Stimulated activated naive CD4-positive, alpha-beta T cell (primary cell): ENCODE data around the gene STYXL1.
A peak's percentile ranks its signal among the peaks of the same experiment; 100 is the strongest.
"Not testable (repeated sequence)": the region's sequence is repeated elsewhere in the genome, so short reads cannot be mapped to it uniquely, and the experiment has no call there.

ENCODE experiments used
- DNase-seq, 6 experiments: peaks; one replicate each; lab custom pipeline; 2025; lab: John Stamatoyannopoulos, UW

The STYXL1 gene

DNA sequence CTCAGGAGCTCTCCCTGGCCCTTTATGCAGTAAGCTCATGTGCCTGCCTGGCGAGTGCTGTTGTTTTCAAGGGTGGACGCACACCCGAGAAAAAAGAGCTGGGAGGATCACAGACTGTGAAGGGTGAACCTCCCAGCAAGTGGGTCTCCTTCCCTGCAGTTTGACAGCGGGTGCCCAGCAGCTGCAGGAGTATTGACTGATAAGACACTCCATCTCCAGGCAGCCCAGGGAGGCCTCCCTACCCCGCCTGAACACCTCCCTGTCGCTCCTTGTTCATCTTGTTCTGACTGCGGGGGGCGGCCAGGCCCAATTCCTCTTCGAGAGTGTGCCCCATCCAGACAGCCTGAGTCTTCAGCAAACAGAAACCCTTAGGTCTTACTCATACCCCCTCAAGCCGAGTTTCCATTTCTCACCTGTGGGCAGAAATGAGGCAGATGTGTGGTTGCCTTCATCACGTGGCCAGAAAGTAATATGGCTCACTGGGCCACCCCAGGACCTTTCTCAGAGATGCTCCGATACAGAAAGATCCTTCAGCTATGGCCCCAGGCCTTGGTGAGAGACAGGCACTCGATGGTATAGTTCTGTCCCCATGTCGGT lies 17.3 kb upstream of the STYXL1 start:
- DNase-seq: no peak

DNA sequence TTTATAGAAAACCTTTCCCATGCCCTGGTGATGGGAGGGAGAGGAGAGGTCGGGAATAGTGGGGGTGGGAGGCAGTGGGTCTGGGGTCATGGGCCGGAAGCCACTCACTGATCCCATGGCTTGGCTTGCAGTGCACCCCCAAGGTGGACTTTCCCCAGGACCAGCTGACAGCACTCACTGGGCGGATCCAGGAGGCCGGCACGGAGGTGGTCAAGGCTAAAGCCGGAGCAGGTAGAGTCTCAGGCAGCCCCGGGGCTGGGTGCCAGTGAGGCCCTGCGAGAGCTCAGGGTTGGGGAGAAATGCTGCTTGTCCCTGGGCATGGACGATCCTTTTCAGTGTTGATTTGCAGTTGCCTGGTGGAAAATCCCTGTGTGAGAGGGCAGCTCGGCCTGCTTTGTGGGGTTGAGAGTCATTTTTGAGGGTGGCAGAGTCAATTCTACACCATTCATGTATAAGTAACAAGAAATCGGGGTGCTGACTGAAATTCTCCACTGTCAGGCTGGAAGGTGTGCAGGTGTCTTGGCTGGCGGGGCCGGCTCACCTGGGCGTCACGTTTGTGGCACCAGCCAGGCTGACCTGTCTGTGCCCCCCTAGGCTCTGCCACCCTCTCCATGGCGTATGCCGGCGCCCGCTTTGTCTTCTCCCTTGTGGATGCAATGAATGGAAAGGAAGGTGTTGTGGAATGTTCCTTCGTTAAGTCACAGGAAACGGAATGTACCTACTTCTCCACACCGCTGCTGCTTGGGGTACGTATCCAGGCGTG lies 16.6 kb upstream of the STYXL1 start:
- DNase-seq: no peak

DNA sequence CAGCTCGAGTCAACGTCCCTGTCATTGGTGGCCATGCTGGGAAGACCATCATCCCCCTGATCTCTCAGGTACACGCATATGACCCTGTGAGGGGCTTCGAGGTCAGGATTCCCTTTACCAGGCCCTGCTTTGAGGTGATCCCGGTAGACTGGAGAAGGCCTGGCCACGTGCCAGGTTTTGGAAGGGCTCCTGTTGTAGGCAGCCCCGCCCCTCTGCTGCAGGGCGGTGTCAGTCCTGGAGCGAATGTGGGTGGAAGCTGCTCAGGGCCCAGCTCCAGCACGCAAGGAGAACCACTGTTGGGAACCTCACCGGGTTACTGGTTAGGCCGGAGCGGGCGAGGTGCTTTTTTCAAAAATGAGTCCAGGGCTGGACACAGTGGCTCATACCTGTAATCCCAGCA lies 15.7 kb upstream of the STYXL1 start:
- DNase-seq: no peak

DNA sequence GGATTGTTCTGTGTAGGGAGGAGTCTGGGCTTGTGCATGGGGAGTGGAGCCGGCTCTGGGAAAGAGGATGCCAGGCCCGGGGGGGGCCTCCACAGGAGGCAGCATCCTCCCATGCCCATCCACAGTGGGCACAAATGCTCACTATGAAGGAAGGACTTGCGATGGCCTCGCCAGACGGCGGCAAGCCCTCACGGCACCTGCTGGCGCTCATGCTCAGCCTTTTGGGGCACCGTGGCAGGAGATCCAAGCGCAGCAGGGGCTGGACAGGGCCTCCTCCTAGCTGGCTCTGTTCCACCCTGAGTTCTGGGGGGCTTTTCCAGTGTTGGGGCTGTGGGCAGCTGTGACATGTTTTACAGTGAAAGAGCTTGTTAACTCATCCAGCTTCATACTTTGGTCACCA lies 15.3 kb upstream of the STYXL1 start:
- DNase-seq: no peak

DNA sequence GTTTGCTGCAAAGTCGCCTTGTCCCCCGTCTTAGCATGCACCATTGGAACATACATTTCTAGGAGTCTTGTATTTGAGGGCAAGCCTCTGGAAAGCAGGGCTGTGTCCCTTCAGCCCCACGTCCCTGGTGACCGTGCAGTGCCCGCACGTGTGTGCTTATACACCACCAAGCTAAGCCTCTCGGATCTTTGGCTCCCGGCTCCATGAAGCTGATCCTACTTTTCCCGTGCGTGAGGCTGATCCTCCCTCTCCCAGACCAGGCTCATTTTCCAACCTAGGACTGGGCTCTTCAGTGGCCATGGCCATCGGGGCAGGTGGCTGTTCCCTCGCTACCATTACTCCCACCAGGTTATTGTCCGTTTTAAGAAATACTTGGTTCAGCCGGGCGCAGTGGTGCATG lies 14.5 kb upstream of the STYXL1 start:
- no peak for DNase-seq

DNA sequence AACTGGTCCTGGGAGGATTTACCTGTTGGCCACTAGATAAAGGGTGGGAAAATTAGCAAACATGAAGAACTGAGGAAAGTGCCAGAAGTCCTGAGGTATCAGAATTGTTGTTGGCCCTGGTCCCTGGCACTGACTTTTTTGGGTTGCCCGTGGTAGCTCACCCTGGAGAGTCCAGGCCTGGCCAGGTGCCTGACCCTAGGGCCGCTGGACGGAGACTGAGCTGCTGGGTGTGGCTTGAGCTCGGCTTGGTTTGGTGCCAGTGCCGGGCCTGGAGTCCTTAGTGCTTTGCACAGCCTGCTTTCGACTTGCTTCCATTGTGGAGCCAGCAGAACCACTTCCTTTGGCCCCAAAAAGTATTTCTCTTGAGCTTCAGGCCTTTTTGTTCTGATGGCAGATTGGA lies 13.0 kb upstream of the STYXL1 start:
- no peak for DNase-seq

DNA sequence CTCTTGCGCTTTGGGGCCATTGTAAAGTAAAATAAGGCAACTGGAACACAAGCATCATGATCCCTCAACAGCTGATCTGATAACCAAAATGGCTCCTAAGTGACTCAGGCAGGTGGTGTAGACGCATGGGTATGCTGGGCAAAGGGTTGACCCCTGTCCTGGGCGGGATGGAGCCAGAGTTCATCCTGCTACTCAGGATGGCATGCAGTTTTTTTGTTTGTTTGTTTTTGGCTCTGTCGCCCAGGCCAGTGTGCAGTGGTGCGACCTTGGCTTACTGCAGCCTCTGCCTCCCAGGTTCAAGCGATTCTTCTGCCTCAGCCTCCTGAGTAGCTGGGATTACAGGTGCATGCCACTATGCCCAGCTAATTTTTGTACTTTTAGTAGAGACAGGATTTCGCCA lies 10.9 kb upstream of the STYXL1 start:
- DNase-seq: not testable (repeated sequence)

DNA sequence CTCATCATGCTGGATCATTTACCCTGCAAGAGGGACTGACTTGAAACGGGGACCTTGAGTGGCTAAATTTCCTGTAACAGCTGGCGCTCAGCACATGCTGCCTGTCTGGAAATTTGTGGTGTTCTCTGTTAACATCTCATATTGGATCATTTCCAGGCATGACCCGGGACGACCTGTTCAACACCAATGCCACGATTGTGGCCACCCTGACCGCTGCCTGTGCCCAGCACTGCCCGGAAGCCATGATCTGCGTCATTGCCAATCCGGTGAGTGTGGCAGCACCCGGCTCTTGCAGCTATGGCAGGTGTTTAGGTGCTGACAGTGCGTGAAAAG lies 10.0 kb upstream of the STYXL1 start:
- no peak for DNase-seq

DNA sequence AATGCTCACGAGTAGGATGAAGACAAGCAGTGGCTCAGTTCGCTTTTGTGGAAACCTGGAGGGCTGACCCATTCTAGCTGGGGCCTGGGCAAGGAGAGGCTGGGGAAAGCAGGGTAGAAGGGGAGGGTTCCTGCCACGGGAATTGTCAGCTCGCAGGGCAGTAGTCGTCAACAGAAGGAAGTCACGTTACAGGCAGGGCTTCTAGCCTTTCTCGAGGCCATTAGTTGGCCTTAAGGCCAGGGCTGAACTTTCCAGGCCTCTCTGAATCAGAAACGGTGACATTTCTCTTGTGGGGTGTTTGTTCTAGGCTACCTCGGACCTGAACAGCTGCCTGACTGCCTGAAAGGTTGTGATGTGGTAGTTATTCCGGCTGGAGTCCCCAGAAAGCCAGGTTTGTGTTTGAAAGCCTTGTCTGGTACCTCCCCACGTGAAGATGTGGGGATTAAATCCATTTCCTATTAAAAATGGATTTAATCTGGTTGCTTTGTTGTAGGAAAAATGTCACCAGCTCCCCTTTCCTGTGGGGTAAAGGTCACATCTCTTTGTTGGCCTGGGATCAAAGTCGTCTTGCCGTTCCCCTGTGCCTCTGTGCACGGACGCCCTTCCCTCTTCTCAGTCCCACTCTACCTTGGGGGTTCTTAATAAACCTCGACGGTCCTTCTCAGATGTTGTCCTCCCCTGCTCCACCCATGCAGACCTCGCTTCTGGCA lies 9.5 kb upstream of the STYXL1 start:
- no peak for DNase-seq

DNA sequence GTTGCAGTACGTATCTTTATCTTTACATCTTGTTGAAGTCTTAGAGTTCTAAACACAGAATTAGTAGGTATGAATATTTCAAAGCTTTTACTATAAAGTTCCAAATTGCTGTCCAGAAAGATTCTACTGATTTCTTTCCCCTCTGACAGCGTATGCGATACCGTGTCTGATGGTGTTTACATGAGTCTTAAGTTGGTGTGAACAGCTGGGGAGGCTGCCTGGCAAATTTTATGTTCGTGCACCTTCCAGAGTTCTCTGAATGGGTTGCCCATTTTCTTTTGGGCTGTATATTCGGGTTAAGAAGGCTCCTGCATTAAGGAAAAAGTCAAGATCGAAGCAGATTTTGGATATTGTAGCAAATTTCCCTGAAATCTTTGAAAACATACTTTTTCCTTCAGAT lies 8.4 kb upstream of the STYXL1 start:
- no peak for DNase-seq

DNA sequence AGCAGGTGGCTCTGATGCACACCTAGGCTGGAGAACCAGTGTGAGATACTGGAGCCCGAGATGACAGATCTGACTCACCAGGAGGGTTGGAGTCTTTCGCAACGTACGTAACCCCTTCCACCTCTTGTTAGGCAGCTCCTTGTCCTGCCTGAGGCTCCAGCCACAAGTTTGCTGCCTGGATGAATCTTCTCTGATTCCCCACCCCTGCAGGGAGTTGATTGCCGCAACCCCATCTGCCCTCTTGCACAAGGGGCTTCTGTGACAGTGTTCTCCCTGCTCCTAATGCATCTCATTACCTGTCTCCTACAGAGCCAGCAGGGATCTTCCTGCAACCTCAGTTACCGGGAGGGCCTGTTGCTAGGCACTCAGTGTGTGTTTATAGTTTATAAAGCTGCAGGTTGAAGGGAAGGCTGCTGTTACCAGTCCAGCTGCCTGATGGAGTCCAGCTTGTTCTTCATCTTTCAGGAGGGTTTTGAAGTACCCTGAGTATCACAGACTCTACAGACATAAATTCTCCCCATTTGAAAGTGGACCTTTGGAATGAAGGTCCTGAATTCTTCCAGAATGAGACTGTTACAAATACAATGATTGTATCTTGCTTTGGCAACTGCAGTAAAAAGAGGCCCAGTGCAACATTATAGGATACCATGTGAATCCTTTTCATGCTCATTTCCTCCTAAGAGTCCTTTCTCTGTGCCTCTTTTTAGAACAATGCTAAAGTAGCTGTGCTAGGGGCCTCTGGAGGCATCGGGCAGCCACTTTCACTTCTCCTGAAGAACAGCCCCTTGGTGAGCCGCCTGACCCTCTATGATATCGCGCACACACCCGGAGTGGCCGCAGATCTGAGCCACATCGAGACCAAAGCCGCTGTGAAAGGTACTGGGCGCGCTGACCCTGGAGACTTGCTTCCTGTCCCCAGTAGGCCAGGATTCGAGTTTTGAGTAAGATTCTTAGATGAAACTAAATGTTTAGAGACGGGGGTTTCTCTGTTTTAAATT lies 6.6 kb upstream of the STYXL1 start:
- no peak for DNase-seq

DNA sequence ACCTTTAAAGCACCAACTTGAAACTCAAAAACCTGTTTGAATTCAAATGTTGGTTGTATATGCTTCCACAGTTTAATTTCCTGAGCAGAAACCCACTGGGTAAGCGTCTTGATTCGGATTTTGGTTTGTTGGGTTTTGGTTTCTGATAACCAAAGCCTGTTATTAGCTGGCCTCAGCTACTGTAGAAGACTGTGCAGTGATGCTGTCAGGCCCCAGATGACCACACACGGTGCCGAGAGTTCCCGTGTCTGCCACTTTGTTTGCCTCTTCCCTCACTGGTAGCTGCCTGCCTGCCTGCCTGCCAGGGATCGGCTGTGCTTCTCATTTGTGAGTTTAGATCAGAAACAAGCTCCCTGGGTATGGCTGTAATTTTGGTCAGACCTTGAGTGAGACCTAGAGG lies 5.7 kb upstream of the STYXL1 start:
- DNase-seq: no peak

DNA sequence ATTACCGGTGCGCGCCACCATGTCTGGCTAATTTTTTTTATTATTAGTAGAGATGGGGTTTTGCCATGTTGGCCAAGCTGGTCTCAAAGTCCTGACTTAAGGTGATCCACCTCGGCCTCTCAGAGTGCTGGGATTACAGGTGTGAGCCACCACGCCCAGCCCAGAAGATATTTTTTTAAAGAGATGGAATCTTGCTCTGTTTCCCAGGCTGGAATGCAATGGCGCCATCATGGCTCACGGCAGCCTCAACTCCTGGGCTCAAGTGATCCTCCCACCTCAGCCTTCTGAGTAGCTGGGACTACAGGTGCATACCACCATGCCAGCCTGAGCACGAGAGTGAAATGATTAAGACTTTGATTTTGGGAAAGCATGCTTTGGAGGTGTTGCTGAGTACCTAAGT lies 4.9 kb upstream of the STYXL1 start:
- DNase-seq: not testable (repeated sequence)

DNA sequence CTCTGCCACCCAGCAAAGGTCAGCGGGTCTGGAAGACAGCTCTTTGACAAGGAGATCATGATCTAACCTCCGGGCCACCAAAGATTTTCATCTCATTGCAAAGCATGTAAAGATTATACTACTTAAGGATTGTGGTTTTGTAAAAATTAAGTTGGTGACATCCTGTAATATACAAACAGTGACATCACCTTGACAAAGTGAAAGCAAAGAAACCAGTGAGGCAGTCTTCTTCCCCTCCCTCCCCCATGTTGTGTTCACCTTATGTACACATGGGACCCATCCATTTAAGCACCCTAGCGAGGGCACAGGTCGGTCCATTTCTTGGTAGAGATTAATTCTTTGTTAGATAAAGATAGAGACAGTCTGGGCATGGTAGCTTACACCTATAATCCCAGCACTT lies 4.0 kb upstream of the STYXL1 start:
- peak in 1 of 6 experiments; percentile 14 for DNase-seq

DNA sequence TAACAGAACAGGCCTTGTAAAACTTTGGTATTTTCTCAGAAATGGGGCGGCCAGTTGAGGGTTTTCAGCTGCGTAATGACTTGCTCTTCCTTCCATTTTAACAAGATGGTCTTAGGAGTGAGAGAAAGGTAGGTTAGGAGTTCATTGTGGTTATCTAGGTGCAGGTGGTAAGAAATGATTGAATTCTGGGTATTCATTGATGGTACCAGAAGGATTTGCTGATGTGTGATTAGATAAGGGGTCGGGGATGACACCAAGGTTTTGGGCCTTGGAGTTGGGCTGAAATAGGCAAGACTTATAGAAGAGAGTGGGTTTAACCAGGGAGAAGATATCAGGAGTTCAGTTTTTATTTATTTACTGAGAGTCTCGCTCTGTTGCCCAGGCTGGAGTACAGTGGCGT lies 2.7 kb upstream of the STYXL1 start:
- no peak for DNase-seq

DNA sequence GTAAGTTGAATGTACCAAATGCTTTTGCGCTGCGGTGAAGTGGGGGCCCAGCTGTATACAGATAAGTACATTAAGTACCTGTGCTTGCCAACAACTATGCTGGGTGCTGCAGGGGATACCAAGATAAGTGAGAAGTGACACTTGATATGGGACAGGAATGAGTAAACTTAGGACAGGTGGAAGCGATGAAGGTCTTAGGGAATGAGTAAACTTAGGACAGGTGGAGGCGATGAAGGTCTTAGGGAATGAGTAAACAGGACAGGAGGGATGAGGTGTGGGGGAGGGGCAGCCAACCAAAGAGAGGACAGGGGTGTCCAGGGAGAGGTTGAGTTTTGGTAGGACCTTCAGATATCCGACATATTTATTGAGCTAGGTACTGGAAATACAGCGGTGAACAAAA lies 1.5 kb upstream of the STYXL1 start:
- DNase-seq: no peak

DNA sequence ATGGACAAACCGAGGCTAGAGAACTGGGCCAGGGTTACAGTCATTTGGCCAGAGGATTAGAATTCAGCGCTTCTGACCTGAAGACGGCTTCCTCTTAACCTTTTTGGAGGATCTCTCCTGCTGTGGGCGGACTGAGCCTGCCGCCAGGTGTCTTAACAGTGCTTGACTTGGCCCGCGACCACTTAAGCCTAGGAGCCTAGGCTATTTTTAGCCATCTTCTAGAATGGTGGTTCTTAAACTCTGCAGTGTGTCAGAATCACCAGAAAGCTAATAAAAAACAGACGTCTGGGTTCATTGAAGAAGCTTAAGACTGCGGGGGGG lies 828 bp upstream of the STYXL1 start:
- no peak for DNase-seq

DNA sequence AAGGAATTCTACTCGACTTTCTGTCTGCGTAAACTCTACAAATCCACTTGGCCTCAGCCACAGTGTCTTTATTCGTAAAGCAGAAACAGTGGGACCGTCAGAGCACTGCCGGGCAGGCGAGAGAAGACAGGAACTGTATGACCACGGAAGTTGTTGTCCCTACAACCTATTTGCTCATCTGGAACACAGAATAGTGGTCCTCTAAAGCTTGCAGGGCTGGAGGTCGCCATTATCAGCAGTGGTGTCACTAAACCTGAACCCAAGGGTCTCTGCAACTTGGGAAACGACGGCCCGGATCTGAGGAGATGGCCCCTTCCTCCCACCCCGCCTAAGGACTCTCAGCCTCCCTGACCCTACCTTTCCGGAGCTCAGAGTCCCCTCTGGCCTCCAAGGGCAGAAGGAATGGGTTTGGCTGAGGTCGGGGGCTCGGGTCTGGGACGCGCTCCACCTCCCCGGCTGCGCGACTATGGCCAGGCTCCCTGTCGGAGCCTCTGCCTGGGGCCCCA lies 442 bp downstream of the STYXL1 start:
- no peak for DNase-seq

DNA sequence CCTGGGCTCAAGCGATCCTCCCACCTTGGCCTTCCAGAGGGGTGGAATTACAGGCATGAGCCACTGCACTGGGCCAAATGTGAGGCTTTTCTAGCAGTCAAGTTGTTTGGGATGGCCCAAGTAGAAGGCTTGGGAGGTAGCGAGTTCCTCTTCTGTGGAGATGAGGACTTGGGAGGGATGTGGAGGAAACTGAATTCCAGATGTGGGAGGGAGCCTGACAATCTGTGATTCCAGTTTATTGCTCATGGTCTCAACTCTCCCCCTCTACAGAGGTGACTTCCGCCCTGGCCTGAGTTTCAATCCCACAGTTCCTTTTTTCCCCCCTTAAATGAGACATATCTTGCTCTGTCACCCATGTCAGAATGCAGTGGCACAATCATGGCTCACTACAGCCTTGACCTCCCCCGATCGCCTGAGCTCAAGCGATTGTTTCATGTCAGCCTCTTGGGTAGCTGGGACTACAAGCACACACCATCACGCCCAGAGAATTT lies 3.4 kb downstream of the STYXL1 start:
- no peak for DNase-seq

DNA sequence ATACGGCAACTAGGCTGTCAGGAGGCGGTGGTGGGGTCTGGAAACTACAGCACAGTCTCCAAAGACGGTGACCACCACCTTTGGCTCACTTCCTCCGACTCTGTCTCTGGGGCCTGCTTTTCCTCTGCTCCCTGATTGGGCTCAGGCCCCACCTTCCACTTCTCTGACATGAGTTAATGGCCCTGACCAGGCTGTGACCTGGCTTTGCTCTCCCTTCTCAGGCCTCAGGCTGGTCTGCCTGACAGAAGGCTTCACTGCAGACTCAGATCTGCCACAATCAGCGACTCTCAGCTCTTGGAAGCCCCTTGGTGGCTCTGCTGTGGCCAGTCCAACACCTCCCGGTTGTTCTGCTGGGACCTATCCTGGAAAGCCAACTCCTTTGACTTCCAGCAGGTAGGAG lies 7.7 kb downstream of the STYXL1 start:
- DNase-seq: no peak

DNA sequence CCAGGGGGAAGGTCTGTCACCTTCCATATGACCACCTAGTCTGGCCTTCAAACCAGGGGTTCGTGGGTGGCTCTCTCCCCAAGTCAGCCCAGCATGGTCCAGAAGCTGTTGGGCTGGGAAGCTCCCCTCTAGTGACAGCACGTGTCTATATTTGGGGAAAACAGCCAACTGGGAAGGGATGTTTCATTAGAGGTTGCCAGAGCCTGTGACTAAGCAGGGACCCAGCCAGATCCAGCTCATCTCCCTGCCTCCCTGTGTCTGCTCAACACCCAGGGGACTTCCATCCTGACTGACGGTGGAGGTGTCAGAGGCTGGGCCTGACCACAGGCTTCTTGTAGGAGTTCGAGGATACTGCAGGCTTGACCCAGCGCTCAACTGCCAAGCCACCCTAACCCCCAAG lies 10.5 kb downstream of the STYXL1 start:
- no peak for DNase-seq

DNA sequence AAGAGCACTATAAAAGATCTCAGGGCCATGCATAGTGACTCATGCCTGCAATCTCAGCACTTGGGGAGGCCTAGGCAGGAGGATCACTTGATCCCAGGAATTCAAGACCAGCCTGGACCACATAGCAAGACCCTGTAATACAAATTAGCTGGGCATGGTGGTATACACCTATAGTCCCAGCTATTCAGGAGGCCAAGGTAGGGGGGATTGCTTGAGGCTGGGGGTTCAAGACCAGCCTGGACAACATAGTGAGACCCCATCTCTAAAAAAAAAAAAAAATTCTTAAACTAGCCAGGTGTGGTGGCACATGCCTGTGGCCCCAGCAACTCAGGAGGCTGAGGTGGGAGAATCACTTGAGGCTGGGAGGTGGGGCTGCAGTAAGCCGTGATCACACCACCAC lies 15.8 kb downstream of the STYXL1 start:
- DNase-seq: no peak
